Neural cell (in vitro differentiated cells): ENCODE measurements around the gene RMDN3. TPM values are rescaled to one million over a fixed set of nuclear protein-coding genes. Genes with fewer than 3 reads are reported as not detected.

ENCODE experiments used
- H2AFZ ChIP-seq: fragments of 200-600, 300-800 bp; sonication (generic), shearing (Covaris generic); 2 replicates; pipeline ENCODE4 v1.6.0; 2014; ENCODE audit warnings: low read depth, mild to moderate bottlenecking, antibody characterized with exemption, low read length, moderate library complexity
- H3F3A ChIP-seq: fragments of 200-600 bp; shearing (Covaris generic); 2 replicates; pipeline ENCODE4 v1.6.1; 2016; ENCODE audit warnings: mild to moderate bottlenecking, moderate library complexity, mixed read lengths, antibody characterized with exemption, low read length; ENCODE audit not compliant: insufficient read depth, poor library complexity, severe bottlenecking
- H3K27ac ChIP-seq: fragments of 200-600, 300-800 bp; sonication (generic), shearing (Covaris generic); 2 replicates; pipeline ENCODE4 v1.5.1; 2014; ENCODE audit warnings: mild to moderate bottlenecking, low read length, moderate library complexity
- H3K27me3 ChIP-seq: fragments of 300-800, 200-600 bp; sonication (generic), shearing (Covaris generic); 2 replicates; pipeline ENCODE4 v1.6.0; 2014; ENCODE audit warnings: mild to moderate bottlenecking, low read depth, low read length, moderate library complexity; ENCODE audit not compliant: insufficient read depth
- H3K36me3 ChIP-seq: fragments of 300-800, 200-600 bp; sonication (generic), shearing (Covaris generic); 2 replicates; pipeline ENCODE4 v1.5.1; 2014; ENCODE audit warnings: mild to moderate bottlenecking, antibody characterized with exemption, low read length, moderate library complexity; ENCODE audit not compliant: insufficient read depth
- H3K4me2 ChIP-seq: fragments of 300-800, 200-600 bp; sonication (generic), shearing (Covaris generic); 2 replicates; pipeline ENCODE4 v1.6.0; 2014; ENCODE audit warnings: mild to moderate bottlenecking, low read length
- H3K4me3 ChIP-seq: fragments of 300-800, 200-600 bp; sonication (generic), shearing (Covaris generic); 2 replicates; pipeline ENCODE4 v1.5.1; 2014; ENCODE audit warnings: mild to moderate bottlenecking, low read length, moderate library complexity
- H3K79me2 ChIP-seq: fragments of 200-600 bp; shearing (Covaris generic); replicated peaks from 2 replicates; pipeline ENCODE4 v1.6.0; 2014; ENCODE audit warnings: mild to moderate bottlenecking, low read length, moderate library complexity; ENCODE audit not compliant: insufficient read depth
- H3K9ac ChIP-seq: fragments of 300-800, 200-600 bp; sonication (generic), shearing (Covaris generic); 2 replicates; pipeline ENCODE4 v1.6.1; 2016; ENCODE audit warnings: mild to moderate bottlenecking, low read length, mixed read lengths
- H3K9me2 ChIP-seq: fragments of 200-600 bp; shearing (Covaris generic); 2 replicates; pipeline ENCODE4 v1.6.1; 2016; ENCODE audit warnings: mild to moderate bottlenecking, low read length, mixed read lengths; ENCODE audit not compliant: insufficient read depth
- H3K9me3 ChIP-seq: fragments of 200-600, 300-800 bp; sonication (generic), shearing (Covaris generic); 2 replicates; pipeline ENCODE4 v1.6.1; 2016; ENCODE audit warnings: mild to moderate bottlenecking, mixed run types, low read length, moderate library complexity, mixed read lengths
- H4K20me1 ChIP-seq: fragments of 200-600 bp; shearing (Covaris generic); 2 replicates; pipeline ENCODE4 v1.6.1; 2016; ENCODE audit warnings: mild to moderate bottlenecking, mixed run types; ENCODE audit not compliant: insufficient read depth
- CTCF ChIP-seq: fragments of 450-650 bp; IDR thresholded peaks from 2 replicates; pipeline ENCODE4 v1.5.1; 2014; ENCODE audit warnings: antibody characterized with exemption, mild to moderate bottlenecking, moderate library complexity; ENCODE audit not compliant: poor library complexity, severe bottlenecking
- EP300 ChIP-seq: fragments of 450-650 bp; conservative IDR thresholded peaks from 2 replicates; pipeline ENCODE4 v1.6.1; 2014; ENCODE audit warnings: antibody characterized with exemption, mild to moderate bottlenecking, moderate library complexity; ENCODE audit not compliant: poor library complexity, severe bottlenecking
- EZH2 ChIP-seq: fragments of 200-600, 300-800 bp; shearing (Covaris generic), sonication (generic); IDR thresholded peaks from 2 replicates; pipeline ENCODE4 v1.6.1; 2014; ENCODE audit warnings: antibody characterized with exemption, low read length, borderline replicate concordance, mild to moderate bottlenecking; ENCODE audit not compliant: insufficient read depth, poor library complexity, severe bottlenecking
- MXI1 ChIP-seq: fragments of 450-650 bp; conservative IDR thresholded peaks from 2 replicates; pipeline ENCODE4 v1.6.1; 2014; ENCODE audit warnings: antibody characterized with exemption, mild to moderate bottlenecking; ENCODE audit not compliant: poor library complexity, severe bottlenecking
- POLR2AphosphoS5 ChIP-seq: IDR thresholded peaks from 2 replicates; pipeline ENCODE4 v1.6.1; 2012
- RAD21 ChIP-seq: fragments of 450-650 bp; conservative IDR thresholded peaks from 2 replicates; pipeline ENCODE4 v1.6.1; 2014; ENCODE audit warnings: antibody characterized with exemption, mild to moderate bottlenecking, moderate library complexity
- REST ChIP-seq: IDR thresholded peaks from 2 replicates; pipeline ENCODE4 v1.6.1; 2012; ENCODE audit warnings: borderline replicate concordance
- SMC3 ChIP-seq: fragments of 450-650 bp; conservative IDR thresholded peaks from 2 replicates; pipeline ENCODE4 v1.6.1; 2014; ENCODE audit warnings: antibody characterized with exemption, mild to moderate bottlenecking, moderate library complexity; ENCODE audit not compliant: poor library complexity
- TAF1 ChIP-seq: IDR thresholded peaks from 2 replicates; pipeline ENCODE4 v1.6.1; 2012; ENCODE audit warnings: low read depth
- polyA plus RNA-seq: library from polyadenylated mRNA; depleted of rRNA; stranded (reverse); fragments of >200 nt; gene quantifications from 2 replicates; pipeline ENCODE4 v1.2.3, GENCODE V29; 2014

Gene RMDN3
- polyA plus RNA-seq, 1 donor from 2014 or later = 24.7 TPM

- TF ChIP-seq EZH2 (no peak), TAF1 (no peak), POLR2AphosphoS5 (no peak), RAD21 (no peak)
Observed at GRCh38 chr15:40803688-40804087, 48.6 kb upstream of the RMDN3 start (continued).

- H3F3A ChIP-seq = no peaks in the 10 kb centered on the region
- H4K20me1 ChIP-seq = no peaks in the 10 kb centered on the region
- H3K27ac ChIP-seq = no peak overlapping the region
- peaks cover 1% of the 10 kb centered on the region for H3K36me3 ChIP-seq
- H3K4me2 ChIP-seq = no peak overlapping the region
- no peaks in the 10 kb centered on the region for H3K9me2 ChIP-seq
- no peaks in the 10 kb centered on the region for H3K27me3 ChIP-seq
- H2AFZ ChIP-seq = no peak overlapping the region
- H3K9ac ChIP-seq = no peak overlapping the region
- no peak overlapping the region for H3K4me3 ChIP-seq
- no peaks in the 10 kb centered on the region for H3K9me3 ChIP-seq
- no peak for TF ChIP-seq REST
- TF ChIP-seq MXI1 = no peak
- TF ChIP-seq TAF1 = no peak
- TF ChIP-seq EZH2 = no peak
- TF ChIP-seq CTCF = no peak
- no peak for TF ChIP-seq SMC3
- no peak for TF ChIP-seq EP300
- TF ChIP-seq POLR2AphosphoS5 = no peak
- TF ChIP-seq RAD21 = no peak
- H3K79me2 ChIP-seq = peaks cover 3% of the 10 kb centered on the region
Observed at GRCh38 chr15:40803076-40803475, 48.0 kb upstream of the RMDN3 start.

- Histone ChIP-seq H3K9me2 (no peaks in the 10 kb centered on the region), H3F3A (no peaks in the 10 kb centered on the region), H3K9me3 (no peaks in the 10 kb centered on the region), H4K20me1 (no peaks in the 10 kb centered on the region), H3K27me3 (no peaks in the 10 kb centered on the region), H3K36me3 (peaks cover 3% of the 10 kb centered on the region), H3K79me2 (no peaks in the 10 kb centered on the region), H3K9ac (no peak overlapping the region), H3K27ac (no peak overlapping the region), H2AFZ (no peak overlapping the region), H3K4me3 (no peak overlapping the region), H3K4me2 (no peak overlapping the region)
- no peak for TF ChIP-seq TAF1
- TF ChIP-seq CTCF = no peak
- no peak for TF ChIP-seq RAD21
- no peak for TF ChIP-seq REST
- no peak for TF ChIP-seq EP300
- no peak for TF ChIP-seq SMC3
- no peak for TF ChIP-seq POLR2AphosphoS5
- TF ChIP-seq EZH2 = no peak
- TF ChIP-seq MXI1 = no peak
Observed at GRCh38 chr15:40799523-40799922, 44.5 kb upstream of the RMDN3 start.
